NCI-H345 treated with DMSO at 0.1 percent for 48 hours (cell line): ENCODE measurements around the gene C22orf39.
"Not testable (repeated sequence)": the region's sequence is repeated elsewhere in the genome, so short reads cannot be mapped to it uniquely, and the experiment has no call there.

Source experiments
- DNase-seq: peaks from one replicate; lab custom pipeline; 2025; ENCODE audit not compliant: unreplicated experiment; lab: John Stamatoyannopoulos, UW

C22orf39 gene

GRCh38 chr22:19455033-19455432 is 7.5 kb upstream of the C22orf39 start:
- no peak for DNase-seq

GRCh38 chr22:19454156-19454555 is 6.6 kb upstream of the C22orf39 start:
- no peak for DNase-seq

DNA sequence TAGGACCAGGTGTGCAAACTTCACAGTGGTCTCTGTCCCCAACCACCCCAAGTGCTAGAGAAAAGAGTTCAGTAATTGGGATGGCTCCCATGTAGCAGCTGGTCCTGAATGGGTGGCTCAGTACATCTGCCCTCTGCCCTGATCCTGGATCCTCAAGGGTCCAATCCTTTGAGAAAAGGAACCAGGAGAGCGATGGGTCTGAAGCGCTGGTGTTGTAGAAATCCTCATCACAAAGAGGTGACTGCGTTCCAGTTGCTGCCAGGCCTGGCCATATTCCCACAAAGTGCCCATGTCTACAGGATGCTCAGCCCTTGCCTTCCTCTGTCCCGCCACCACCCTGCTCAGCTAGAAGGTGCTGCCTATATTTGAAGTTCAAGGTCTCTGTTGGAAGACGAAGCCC is 6.2 kb upstream of the C22orf39 start:
- no peak for DNase-seq

GRCh38 chr22:19451570-19451969 is 4.1 kb upstream of the C22orf39 start:
- no peak for DNase-seq

- no peak for DNase-seq
These were observed 3.1 kb upstream of the C22orf39 start for GRCh38 chr22:19450363-19451175.

- DNase-seq = no peak
These were observed 1.9 kb upstream of the C22orf39 start for GRCh38 chr22:19449422-19449767.

- DNase-seq = no peak
These were observed 1.4 kb upstream of the C22orf39 start for GRCh38 chr22:19448739-19449421.

- DNase-seq = peak; percentile 73
These were observed 631 bp upstream of the C22orf39 start for GRCh38 chr22:19448076-19448607.

- DNase-seq = no peak
These were observed 745 bp downstream of the C22orf39 start for GRCh38 chr22:19446603-19447329.

DNA sequence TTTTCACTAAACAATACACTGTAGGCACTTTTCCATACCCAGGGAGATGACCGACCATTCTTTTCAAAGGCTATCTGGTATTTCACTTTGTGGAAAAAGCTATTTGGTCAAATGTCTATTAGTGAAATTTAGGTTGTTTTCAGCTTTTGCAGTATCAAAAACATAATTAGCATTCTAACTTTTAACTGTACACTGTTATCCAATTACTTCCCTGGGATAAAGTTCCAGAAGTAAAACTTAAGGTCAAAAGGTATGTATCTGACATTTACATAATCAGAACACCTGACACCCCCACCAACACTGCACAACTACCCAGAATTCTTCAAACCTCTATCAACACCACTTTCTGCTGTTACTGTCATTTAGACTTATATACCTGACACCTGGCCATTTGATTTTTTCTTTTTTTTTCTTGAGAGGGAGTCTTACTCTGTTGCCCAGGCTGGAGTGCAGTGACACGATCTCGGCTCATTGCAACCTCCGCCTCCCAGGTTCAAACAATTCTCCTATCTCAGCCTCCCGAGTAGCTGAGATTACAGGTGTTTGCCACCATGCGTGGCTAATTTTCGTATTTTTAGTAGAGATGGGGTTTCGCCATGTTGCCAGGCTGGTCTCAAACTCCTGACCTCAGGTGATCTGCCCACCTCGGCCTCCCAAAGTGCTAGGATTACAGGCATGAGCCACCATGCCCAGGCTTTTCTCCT is 2.1 kb downstream of the C22orf39 start:
- not testable (repeated sequence) for DNase-seq

DNA sequence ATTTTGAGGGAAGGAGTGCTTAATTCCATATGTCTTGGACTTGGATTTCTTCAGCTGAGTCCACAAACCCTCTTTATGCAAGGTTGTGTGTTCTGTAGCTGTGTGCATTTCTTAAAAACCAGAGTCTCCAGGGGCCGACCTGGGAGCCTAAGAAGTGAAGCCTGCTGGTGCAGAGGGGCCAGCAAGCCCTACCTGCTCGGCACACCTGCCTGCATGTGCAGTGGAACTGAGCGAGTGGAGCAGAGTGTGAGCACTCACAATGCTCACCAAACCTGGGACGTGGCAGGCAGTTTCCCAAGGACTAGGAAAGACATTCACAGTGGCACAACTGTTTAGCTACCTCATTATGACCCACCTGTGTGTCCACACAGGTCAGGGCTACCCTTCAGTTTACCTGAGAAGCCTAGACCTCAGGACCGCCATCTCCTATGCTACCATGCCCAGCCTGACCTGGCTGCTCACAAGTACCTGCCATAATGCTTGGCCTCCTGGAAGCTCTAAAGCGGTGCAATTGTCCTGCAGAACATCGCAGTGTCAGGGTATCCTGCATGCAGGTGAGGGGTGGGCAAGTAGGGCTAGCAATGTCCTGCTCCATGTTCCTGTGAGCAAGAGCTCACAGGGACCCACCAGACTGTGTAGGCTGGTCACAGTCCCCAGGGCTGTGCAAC is 3.8 kb downstream of the C22orf39 start:
- DNase-seq = no peak

DNA sequence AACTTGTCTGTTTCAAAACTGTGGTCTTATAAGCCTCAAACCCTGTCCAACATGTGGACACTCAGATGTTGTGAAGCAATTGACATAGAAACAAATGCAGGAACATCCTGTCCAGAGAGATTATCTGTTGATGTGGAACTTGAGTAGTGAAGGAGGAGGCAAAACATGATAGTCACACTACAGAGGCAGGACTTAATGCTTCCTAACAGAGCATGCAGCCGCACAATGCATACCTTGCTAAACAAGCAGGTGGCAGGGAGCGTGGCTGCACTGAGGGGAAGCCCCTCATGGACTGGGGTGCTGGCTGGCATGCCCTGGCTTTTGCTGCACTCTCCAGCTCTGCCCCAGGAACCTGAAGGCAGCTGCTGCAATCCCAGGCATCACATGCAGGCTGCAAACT is 5.3 kb downstream of the C22orf39 start:
- DNase-seq = no peak

- DNase-seq = no peak
These were observed 6.9 kb downstream of the C22orf39 start for GRCh38 chr22:19440411-19441195.

GRCh38 chr22:19438298-19438697 is 9.2 kb downstream of the C22orf39 start:
- DNase-seq = no peak

- DNase-seq = not testable (repeated sequence)
These were observed 10.9 kb downstream of the C22orf39 start for GRCh38 chr22:19436444-19437161.

DNA sequence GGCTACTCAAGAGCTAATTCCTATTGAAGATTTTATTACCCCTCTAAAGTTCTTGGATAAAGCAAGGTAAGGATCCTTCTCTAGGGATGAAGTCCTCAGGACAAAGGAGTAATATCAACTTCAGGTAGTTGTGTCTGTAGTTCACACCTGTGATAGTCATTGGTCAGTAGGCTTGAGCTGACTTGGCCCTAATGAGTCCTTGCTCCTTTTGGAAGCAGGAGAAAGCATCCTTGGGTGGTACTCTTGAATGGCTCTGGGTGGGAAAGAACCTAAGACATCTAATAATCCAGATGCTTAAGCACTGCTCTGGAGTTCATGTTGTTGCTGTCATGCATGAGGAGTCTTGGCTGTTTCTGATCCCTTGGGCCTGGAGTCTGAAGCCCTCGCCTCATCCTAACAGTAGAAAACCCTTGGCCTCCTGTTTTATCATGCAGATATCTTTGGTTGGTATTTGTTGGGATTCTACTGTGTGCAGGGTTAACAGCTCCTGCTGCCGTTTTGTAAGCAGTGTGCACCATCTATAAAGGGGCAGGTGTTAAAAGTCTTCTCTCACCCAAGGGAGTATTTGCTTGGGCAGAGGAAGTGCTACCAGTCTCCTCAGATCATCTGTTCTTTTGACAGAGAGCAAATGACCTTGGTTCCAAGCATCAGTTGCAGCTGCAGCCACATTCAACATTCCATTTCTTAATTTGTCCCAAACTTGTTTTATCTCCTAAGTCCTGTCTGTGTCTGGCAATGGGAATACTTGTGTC is 12.5 kb downstream of the C22orf39 start:
- no peak for DNase-seq

- no peak for DNase-seq
These were observed 13.1 kb downstream of the C22orf39 start for GRCh38 chr22:19434401-19434800.

GRCh38 chr22:19432133-19432851 is 15.2 kb downstream of the C22orf39 start, which contains the start of gene MRPL40:
Gene MRPL40, plus strand, starts transcription at chr22:19432545. Its CDS starts 10 bp downstream, at chr22:19432555.
- peak; percentile 42 for DNase-seq
